ENCODE results near the gene RPS6KA5.

Gene RPS6KA5

GRCh38 chr14:90807060-90807459 lies 253.4 kb downstream of the RPS6KA5 start:
- DNase-seq (ENCODE audit: low read depth): no peak

DNA sequence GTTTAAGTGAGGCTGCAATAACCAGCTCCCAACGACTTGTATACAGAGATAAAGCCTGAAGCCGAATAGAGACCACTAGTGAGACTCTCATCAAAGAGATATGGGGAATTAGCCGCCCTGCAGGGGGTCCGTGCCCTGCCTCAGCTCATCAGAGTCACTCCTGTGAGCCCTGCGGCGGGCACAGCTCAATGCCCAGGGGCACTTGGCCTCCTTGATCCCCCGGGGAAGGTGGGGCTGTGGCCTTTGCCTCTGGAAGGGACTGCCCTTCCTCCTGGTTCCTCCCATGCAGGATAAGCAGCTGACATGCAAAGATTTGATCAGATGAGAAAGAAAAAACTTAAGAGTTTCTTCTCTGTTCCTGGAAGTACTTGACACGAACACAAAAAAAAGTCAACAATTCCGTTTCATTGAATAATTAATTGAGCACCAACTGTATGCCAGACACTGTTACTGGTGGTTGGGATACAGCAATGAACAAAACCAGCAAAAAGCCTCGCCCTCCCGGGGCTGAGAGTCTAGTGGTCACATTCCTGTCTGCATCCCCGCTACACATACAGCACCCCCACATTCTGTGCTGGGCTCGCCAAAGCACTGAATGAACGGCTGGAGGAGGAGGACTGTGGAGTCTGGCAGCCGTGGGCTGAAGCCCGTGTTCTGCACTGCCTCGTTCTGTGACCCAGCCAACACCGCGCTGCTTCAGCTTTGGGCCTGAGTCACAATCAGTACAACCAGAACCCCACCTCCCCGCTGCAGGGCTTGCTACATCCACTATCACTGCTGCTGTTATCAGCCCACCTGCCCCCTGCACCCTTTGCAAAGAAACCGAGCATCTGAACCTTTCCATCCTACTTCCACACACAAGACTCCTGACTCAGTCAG lies 254.5 kb downstream of the RPS6KA5 start:
- DNase-seq (ENCODE audit: low read depth): no peak

GRCh38 chr14:90805084-90805391 lies 255.4 kb downstream of the RPS6KA5 start:
- DNase-seq (ENCODE audit: low read depth): no peak

DNA sequence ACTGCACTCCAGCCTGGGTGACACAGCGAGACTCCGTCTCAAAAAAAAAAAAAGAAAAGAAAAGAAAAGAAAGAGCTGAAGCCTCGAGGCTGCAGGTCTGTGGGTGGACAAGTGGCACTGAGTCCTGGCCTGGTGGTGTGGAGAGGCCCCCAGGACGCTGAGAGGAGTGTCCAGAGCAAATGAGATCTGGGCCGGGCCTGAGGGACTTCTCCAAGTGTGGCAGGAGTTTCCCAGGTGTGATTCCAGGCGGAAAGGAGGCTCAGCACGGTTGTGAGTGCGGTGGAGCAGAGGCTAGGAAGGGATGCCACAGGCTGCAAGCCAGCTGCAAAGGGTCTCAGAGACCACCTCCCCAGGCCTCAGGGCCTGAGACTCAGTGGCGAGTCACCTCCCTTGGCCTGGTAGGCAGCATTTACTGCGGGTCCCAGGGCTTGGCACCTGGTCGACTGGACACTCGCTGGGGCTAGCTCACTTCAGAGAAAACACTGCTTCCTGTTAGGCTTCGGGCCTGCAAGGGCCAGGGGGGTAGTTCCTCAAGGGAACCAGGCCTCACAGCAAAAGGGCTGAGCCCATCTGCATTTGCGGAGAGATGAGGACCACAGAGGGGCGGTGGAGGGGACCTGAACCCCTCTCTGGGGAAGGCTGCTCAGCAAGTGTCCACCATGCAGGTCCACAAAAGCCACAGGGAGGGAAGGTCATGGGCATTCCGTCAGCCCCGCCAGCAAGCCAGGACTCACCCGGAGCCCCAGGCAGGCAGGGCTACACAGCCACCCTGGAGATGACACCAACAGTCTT lies 256.0 kb downstream of the RPS6KA5 start:
- DNase-seq (ENCODE audit: low read depth): no peak

GRCh38 chr14:90803249-90803648 lies 257.2 kb downstream of the RPS6KA5 start:
- no peak for DNase-seq (ENCODE audit: low read depth)

- no peak for DNase-seq (ENCODE audit: low read depth)
These were observed 261.0 kb downstream of the RPS6KA5 start for GRCh38 chr14:90799420-90799819.

- DNase-seq (ENCODE audit: low read depth): no peak
These were observed 262.5 kb downstream of the RPS6KA5 start for GRCh38 chr14:90797919-90798318.
